Keratinocyte (primary cell): ENCODE data around the gene QSOX2. TPM values are rescaled to one million over a fixed set of nuclear protein-coding genes. Genes with fewer than 3 reads are reported as not detected.
A peak's percentile ranks its signal among the peaks of the same experiment; 100 is the strongest.

Source experiments
- DNase-seq: peaks from one replicate; pipeline ENCODE4 v3.0.0-alpha.2; 2011; ENCODE audit warnings: low read depth, missing footprints, low spot score
- FAIRE-seq: peaks from 2 replicates; lab custom pipeline; 2011; peaks lifted over from hg19 to GRCh38; lab: Jason Lieb, UNC
- H2AFZ ChIP-seq: 2 replicates; pipeline ENCODE4 v1.6.0; 2012; ENCODE audit warnings: low read length, control low read depth, inconsistent platforms; ENCODE audit not compliant: control insufficient read depth
- H3K27ac ChIP-seq: 2 replicates; pipeline ENCODE4 v1.5.1; 2011; ENCODE audit warnings: low read length; ENCODE audit not compliant: control insufficient read depth, insufficient read depth
- H3K27me3 ChIP-seq: 3 replicates; pipeline ENCODE4 v1.6.0; 2011; ENCODE audit warnings: low read length; ENCODE audit not compliant: control insufficient read depth, insufficient read depth; ENCODE audit errors: extremely low read depth
- H3K36me3 ChIP-seq, 2 experiments: 2 replicates in 1 of 2; 3 replicates in 1 of 2; pipeline ENCODE4 v1.5.1; 2011; ENCODE audit warnings: low read length in 2 of 2, mild to moderate bottlenecking in 1 of 2; ENCODE audit not compliant: control insufficient read depth in 2 of 2, insufficient read depth in 2 of 2; ENCODE audit errors: extremely low read depth in 1 of 2
- H3K4me1 ChIP-seq: 3 replicates; pipeline ENCODE4 v1.5.1; 2011; ENCODE audit warnings: low read length; ENCODE audit not compliant: control insufficient read depth, insufficient read depth; ENCODE audit errors: extremely low read depth
- H3K4me2 ChIP-seq: 3 replicates; pipeline ENCODE4 v1.6.0; 2011; ENCODE audit warnings: low read depth, low read length; ENCODE audit not compliant: control insufficient read depth, insufficient read depth; ENCODE audit errors: extremely low read depth
- H3K4me3 ChIP-seq, 3 experiments: fragments of 200-600 bp in 1 of 3; sonication (generic) in 1 of 3; 2 replicates in 2 of 3; 3 replicates in 1 of 3; pipeline ENCODE4 v1.5.1; 2011 to 2016; ENCODE audit warnings: low read length in 3 of 3, mild to moderate bottlenecking in 3 of 3, control low read depth in 2 of 3, inconsistent platforms in 1 of 3, low read depth in 1 of 3, mixed read lengths in 1 of 3, mixed run types in 1 of 3, moderate library complexity in 1 of 3; ENCODE audit not compliant: control insufficient read depth in 2 of 3, insufficient read depth in 2 of 3; ENCODE audit errors: extremely low read depth in 1 of 3
- H3K79me2 ChIP-seq: 2 replicates; pipeline ENCODE4 v1.6.0; 2012; ENCODE audit warnings: low read length; ENCODE audit not compliant: control insufficient read depth, insufficient read depth
- H3K9ac ChIP-seq: 3 replicates; pipeline ENCODE4 v1.6.0; 2011; ENCODE audit warnings: low read length; ENCODE audit not compliant: control insufficient read depth, insufficient read depth; ENCODE audit errors: extremely low read depth
- H3K9me1 ChIP-seq: 3 replicates; pipeline ENCODE4 v1.6.0; 2011; ENCODE audit warnings: low read length; ENCODE audit not compliant: control insufficient read depth, insufficient read depth; ENCODE audit errors: extremely low read depth
- H3K9me3 ChIP-seq: 2 replicates; pipeline ENCODE4 v1.5.1; 2012; ENCODE audit warnings: low read depth, low read length; ENCODE audit not compliant: control insufficient read depth
- H4K20me1 ChIP-seq: 3 replicates; pipeline ENCODE4 v1.6.0; 2011; ENCODE audit warnings: low read length; ENCODE audit not compliant: control insufficient read depth, insufficient read depth; ENCODE audit errors: extremely low read depth
- CTCF ChIP-seq, 3 experiments: IDR thresholded peaks in 1 of 3; conservative IDR thresholded peaks in 1 of 3; optimal IDR thresholded peaks in 1 of 3; 2 replicates in 2 of 3; 3 replicates in 1 of 3; pipeline versions ENCODE3 to v1.5.1; 2011; ENCODE audit warnings: low read length in 3 of 3, mild to moderate bottlenecking in 3 of 3, moderate library complexity in 2 of 3, control low read depth in 1 of 3, inconsistent platforms in 1 of 3; ENCODE audit not compliant: insufficient read depth in 2 of 3; ENCODE audit errors: extremely low read depth in 1 of 3
- EZH2 ChIP-seq: IDR thresholded peaks from one replicate; pipeline ENCODE4 v1.6.1; 2012; ENCODE audit warnings: inconsistent platforms, mild to moderate bottlenecking, low read length, moderate library complexity
- dilution Hi-C: fragments of 300-500 bp; cut with MboI; formaldehyde crosslinking; loops from one replicate; pipeline ENCODE4 v1.7.0; 2020; ENCODE audit warnings: low sequenced_read_pairs; ENCODE audit not compliant: extremely low pct_ligation_motif_present
- polyA plus RNA-seq, 5 experiments: library from polyadenylated mRNA; depleted of rRNA in 3 of 5; stranded (reverse) in 3 of 5; stranded (forward) in 1 of 5; unstranded in 1 of 5; fragments of >200 nt; gene quantifications; 1 replicate in 1 of 5; 2 replicates in 3 of 5; 3 replicates in 1 of 5; pipeline versions ENCODE4 v1.2.1 to v1.2.3, GENCODE V29; 2011 to 2012; ENCODE audit warnings: missing spikeins in 2 of 5, low read depth in 1 of 5, low replicate concordance in 1 of 5

QSOX2 gene
- polyA plus RNA-seq, 1 donor (not counting 4 experiments of a cell fraction or from before 2014, with no cell fraction given), result 11.9 TPM

DNA sequence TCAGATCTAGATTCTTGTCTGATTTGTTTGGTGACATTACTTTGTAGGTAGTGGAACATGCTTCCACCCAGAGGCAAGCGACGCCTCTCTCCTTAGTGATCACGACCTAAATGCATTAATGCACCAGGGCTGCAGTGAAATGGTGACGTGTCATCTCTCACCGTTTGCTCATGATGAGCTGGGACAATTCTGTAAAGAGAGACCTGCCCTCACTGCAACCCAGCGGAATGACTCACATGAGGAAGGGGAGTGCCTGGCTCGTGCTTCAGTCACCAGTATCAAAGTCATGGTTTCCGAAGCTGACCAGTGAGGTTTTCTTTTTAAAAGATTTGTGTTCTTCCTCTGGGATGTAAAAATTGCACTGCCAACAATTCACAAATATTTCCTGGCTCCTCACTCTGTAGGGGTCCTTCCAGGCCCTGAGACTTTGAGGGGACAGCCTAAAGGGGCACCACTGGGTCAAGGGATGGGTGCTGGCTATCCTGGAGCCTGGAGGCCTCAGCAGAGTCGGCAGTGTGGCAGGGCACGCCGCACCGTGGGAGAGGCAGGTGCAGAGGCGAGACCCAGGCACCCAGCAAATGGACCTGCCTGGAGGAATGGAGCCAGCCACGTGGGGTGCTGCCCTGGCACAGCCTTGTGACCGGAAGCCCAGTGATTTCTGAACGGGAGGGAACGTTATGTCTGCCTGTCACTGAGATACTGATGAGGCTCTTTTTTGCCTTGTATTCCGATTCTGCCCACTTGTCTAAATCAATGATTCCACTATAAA is 17.3 kb downstream of the QSOX2 start:
- no peaks in the 10 kb centered on the region for H3K27me3 ChIP-seq
- peak overlapping the region in 2 of 3 experiments; percentile 30 to 31 for H3K4me3 ChIP-seq
- peaks cover 5% of the 10 kb centered on the region for H3K9me1 ChIP-seq
- no peaks in the 10 kb centered on the region for H3K9me3 ChIP-seq
- H2AFZ ChIP-seq, result no peak overlapping the region
- dilution Hi-C loops, result no loop called here
- TF ChIP-seq EZH2, result no peak
- TF ChIP-seq CTCF (optimal IDR thresholded peaks at IDR 0.05 in 1 of 3, IDR thresholded peaks at IDR 0.05 in 1 of 3, conservative IDR thresholded peaks at IDR 0.05 in 1 of 3; ENCODE audit: extremely low read depth in 1 of 3, insufficient read depth in 2 of 3, low read length in 3 of 3), result no peak
- peak overlapping the region; percentile 66 for H3K9ac ChIP-seq
- FAIRE-seq (peak; percentile 89), DNase-seq (peak; percentile 64)
- H3K27ac ChIP-seq, result peak overlapping the region; percentile 72
- H4K20me1 ChIP-seq, result peaks cover 21% of the 10 kb centered on the region
- peaks cover 2 to 6% of the 10 kb centered on the region in 2 experiments for H3K36me3 ChIP-seq
- H3K4me2 ChIP-seq, result peak overlapping the region; percentile 84
- H3K79me2 ChIP-seq, result peaks cover 3% of the 10 kb centered on the region
- H3K4me1 ChIP-seq, result peaks cover 32% of the 10 kb centered on the region

- Histone ChIP-seq H3K27ac (no peak overlapping the region), H3K9ac (no peak overlapping the region), H2AFZ (no peak overlapping the region), H3K4me1 (peaks cover 32% of the 10 kb centered on the region), H3K36me3 (peaks cover 4 to 9% of the 10 kb centered on the region in 2 experiments), H3K9me3 (no peaks in the 10 kb centered on the region), H3K27me3 (no peaks in the 10 kb centered on the region), H3K9me1 (peaks cover 5% of the 10 kb centered on the region), H3K4me2 (no peak overlapping the region), H3K79me2 (peaks cover 3% of the 10 kb centered on the region), H3K4me3 (no peak overlapping the region), H4K20me1 (peaks cover 25% of the 10 kb centered on the region)
- DNase-seq, result no peak
- TF ChIP-seq EZH2, result no peak
- TF ChIP-seq CTCF (optimal IDR thresholded peaks at IDR 0.05 in 1 of 3, IDR thresholded peaks at IDR 0.05 in 1 of 3, conservative IDR thresholded peaks at IDR 0.05 in 1 of 3; ENCODE audit: extremely low read depth in 1 of 3, insufficient read depth in 2 of 3, low read length in 3 of 3), result no peak
- no peak for FAIRE-seq
- dilution Hi-C loops, result no loop called here
Measured at GRCh38 chr9:136226680-136227407, 18.8 kb downstream of the QSOX2 start.
